GM12875 (cell line): ENCODE results near the gene TPRN.

Experiments used
- H3K4me3 ChIP-seq: one replicate; pipeline ENCODE4 v1.5.1; 2011; ENCODE audit warnings: low read depth, low read length, control low read depth
- CTCF ChIP-seq: IDR thresholded peaks from 2 replicates; pipeline ENCODE4 v1.5.1; 2011; ENCODE audit warnings: low read depth, mild to moderate bottlenecking, control low read depth, inconsistent platforms, low read length, moderate library complexity, borderline replicate concordance; ENCODE audit not compliant: insufficient read depth

The TPRN gene

GRCh38 chr9:137190315-137190856, 10.2 kb downstream of the TPRN start:
- H3K4me3 ChIP-seq, result no peak overlapping the region

GRCh38 chr9:137189297-137190295, 10.9 kb downstream of the TPRN start:
- no peak for TF ChIP-seq CTCF
- peak overlapping the region; percentile 84 for H3K4me3 ChIP-seq

More at GRCh38 chr9:137190315-137190856, 10.2 kb downstream of the TPRN start:
- TF ChIP-seq CTCF, result no peak

- TF ChIP-seq CTCF, result peak; percentile 56
- peak within 1 kb of the TSS; percentile 84 for H3K4me3 ChIP-seq
Measured at GRCh38 chr9:137188490-137189296, 11.8 kb downstream of the TPRN start, which contains the start of the genes ANAPC2 and SSNA1. Gene ANAPC2 (minus strand): TSS chr9:137188560. CDS start chr9:137188532, 28 bp downstream. Gene SSNA1 (plus strand): TSS chr9:137188676. CDS start chr9:137188727, 51 bp downstream.

DNA sequence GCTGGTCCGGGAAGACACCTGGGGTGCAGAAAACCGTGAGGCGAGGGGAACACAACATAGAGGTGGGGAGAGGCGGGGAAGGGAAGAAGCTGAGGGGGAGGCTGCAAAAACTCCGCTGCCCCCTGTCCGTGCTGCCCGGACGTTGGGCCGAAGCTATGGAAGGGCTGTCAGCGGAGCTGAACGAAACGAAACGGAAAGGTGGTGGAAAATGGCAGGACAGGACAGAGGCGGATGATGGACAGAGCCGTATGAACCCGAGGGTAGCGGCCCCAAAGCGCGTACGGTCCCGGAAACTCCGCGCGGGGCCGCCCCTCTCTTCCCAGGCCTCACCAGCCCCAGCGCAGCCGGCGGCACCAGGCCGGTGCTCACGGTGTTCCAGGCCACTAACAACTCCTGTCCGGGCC, 12.5 kb downstream of the TPRN start:
- no peak for TF ChIP-seq CTCF
- H3K4me3 ChIP-seq, result peak overlapping the region; percentile 84

DNA sequence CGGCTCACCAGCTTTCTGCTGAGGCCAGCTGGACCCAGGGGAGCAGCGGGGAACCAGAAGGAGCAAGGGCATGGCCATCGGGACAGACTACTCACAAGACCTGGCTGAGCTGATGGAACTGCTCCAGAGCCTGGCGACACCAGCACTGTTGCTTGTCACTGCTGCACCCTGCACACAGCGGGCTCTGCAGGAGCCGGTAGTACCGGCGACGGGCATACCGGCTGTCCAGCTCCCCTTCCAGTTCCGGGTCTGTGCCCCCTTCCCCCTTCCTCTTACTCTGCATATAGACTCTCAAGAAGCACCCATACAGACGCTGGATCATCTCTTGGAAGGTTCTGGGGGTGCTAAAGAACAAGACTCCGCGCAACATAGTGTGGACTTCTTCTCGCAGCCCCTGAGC, 13.2 kb downstream of the TPRN start:
- no peak for TF ChIP-seq CTCF
- peak overlapping the region; percentile 84 for H3K4me3 ChIP-seq

DNA sequence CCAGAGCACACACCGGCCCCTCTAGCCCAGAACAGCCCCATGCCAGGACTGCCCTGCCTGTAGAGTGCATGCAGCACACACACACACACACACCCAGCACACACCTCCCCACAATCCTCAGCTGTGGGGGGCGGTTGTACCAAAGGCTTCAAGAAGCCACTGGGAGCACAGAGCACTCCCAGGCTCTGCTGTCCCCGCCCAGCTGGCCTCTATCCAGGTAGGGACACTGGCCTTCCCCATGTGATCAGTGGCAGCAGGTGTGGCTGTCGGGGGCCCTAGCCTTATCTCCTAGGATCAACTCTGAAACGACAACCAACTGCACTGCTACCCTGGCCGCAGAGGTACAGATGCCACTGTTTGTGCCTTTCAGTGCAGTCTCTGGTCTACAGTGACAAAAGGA, 14.2 kb downstream of the TPRN start:
- H3K4me3 ChIP-seq, result no peak overlapping the region
- no peak for TF ChIP-seq CTCF
